ENCODE results near the gene CGNL1. TPM values are rescaled to one million over a fixed set of nuclear protein-coding genes. Genes with fewer than 3 reads are reported as not detected.
A peak's percentile ranks its signal among the peaks of the same experiment; 100 is the strongest.

CGNL1 gene
- total RNA-seq, 2 donors from 2014 or later, result 82.6 to 98.0 TPM

DNA sequence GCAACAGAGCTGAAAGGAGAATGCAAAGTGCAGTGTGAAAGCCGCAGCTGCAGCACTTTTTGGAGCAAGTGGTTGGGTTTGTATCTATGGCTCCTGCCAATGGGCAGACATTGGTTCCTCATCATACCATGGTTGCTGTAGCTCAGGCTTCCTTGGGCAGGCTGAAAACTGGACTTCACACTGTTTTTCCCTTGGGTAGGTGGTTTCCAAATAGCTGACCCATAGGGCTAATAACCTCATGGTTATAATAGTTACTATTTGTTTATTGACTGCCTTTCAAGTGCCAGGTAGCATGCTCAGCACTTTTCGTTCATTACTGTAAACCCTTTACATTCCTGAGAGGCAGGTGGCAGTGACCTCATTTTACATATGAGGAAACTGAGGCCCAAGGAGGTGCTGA is 4.5 kb downstream of the CGNL1 start:
- peaks cover 37% of the 10 kb centered on the region for H3K4me1 ChIP-seq (ENCODE audit: control insufficient read depth, insufficient read depth, low read length)
- no peak for TF ChIP-seq CTCF (conservative IDR thresholded peaks at IDR 0.05)
- Mint-ChIP-seq H3K9me3 (no peaks in the 10 kb centered on the region), H3K27ac (no peak overlapping the region), H3K36me3 (ENCODE audit: low read depth) (peaks cover 25% of the 10 kb centered on the region), H3K4me1 (peaks cover 77% of the 10 kb centered on the region), H3K4me3 (no peak overlapping the region), H3K27me3 (ENCODE audit: insufficient read depth) (peaks cover under 1% of the 10 kb centered on the region)
- no peak overlapping the region for H3K27ac ChIP-seq (ENCODE audit: low read depth, low read length)
- H3K9ac ChIP-seq (ENCODE audit: extremely low read depth, low read length, poor library complexity, severe bottlenecking), result no peak overlapping the region
- peaks cover 18% of the 10 kb centered on the region for H3K36me3 ChIP-seq (ENCODE audit: control insufficient read depth, insufficient read depth, low read length)
- peak; percentile 31 for DNase-seq
- peak overlapping the region; percentile 74 for H3K4me3 ChIP-seq (ENCODE audit: low read length)
- no peaks in the 10 kb centered on the region for H3K9me3 ChIP-seq (ENCODE audit: control insufficient read depth, low read length)
- WGBS, 2 experiments (ENCODE audit: insufficient coverage in 1 of 2, insufficient read length in 1 of 2), result 95 to 100% methylated on average over 2 of the region's 2 CpGs
- H3K27me3 ChIP-seq (ENCODE audit: control insufficient read depth, insufficient read depth, low read length, poor library complexity, severe bottlenecking), result no peaks in the 10 kb centered on the region

DNA sequence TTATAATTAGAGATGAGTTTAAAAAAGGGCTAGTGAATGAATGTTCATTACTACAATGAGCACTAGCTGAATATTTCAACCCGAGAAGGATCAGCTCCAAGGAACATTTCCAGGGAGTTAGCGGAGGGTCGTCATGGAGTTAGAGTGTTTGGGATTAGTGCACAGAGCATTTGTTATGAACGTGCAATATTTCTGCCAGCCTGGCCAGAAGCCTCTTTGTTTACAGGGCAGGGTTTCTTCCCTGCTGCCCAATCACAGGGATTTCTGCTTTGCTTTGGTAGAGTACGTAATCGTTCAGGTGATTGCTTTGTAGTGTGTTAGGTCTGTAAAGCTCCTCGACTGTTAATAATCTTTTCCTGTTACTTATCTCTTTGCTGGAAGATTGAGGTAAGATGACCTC is 5.9 kb downstream of the CGNL1 start:
- Histone ChIP-seq H3K4me1 (ENCODE audit: control insufficient read depth, insufficient read depth, low read length) (peaks cover 49% of the 10 kb centered on the region), H3K9me3 (ENCODE audit: control insufficient read depth, low read length) (no peaks in the 10 kb centered on the region), H3K27ac (ENCODE audit: low read depth, low read length) (no peak overlapping the region), H3K9ac (ENCODE audit: extremely low read depth, low read length, poor library complexity, severe bottlenecking) (peak overlapping the region; percentile 24), H3K27me3 (ENCODE audit: control insufficient read depth, insufficient read depth, low read length, poor library complexity, severe bottlenecking) (no peaks in the 10 kb centered on the region), H3K36me3 (ENCODE audit: control insufficient read depth, insufficient read depth, low read length) (peaks cover 27% of the 10 kb centered on the region), H3K4me3 (ENCODE audit: low read length) (peak overlapping the region; percentile 74)
- Mint-ChIP-seq H3K4me1 (peaks cover 86% of the 10 kb centered on the region), H3K9me3 (no peaks in the 10 kb centered on the region), H3K4me3 (peak overlapping the region; percentile 13), H3K27ac (peak overlapping the region; percentile 93), H3K36me3 (ENCODE audit: low read depth) (peaks cover 26% of the 10 kb centered on the region), H3K27me3 (ENCODE audit: insufficient read depth) (no peaks in the 10 kb centered on the region)
- 73 to 78% methylated on average over 6 to 7 of the region's 7 CpGs for WGBS, 2 experiments (ENCODE audit: insufficient coverage in 1 of 2, insufficient read length in 1 of 2)
- no peak for TF ChIP-seq CTCF (conservative IDR thresholded peaks at IDR 0.05)
- peak; percentile 44 for DNase-seq

- peak overlapping the region; percentile 74 for H3K4me3 ChIP-seq (ENCODE audit: low read length)
- no peak overlapping the region for H3K4me3 Mint-ChIP-seq
- peaks cover 57% of the 10 kb centered on the region for H3K4me1 ChIP-seq (ENCODE audit: control insufficient read depth, insufficient read depth, low read length)
- H3K27ac ChIP-seq (ENCODE audit: low read depth, low read length), result peak overlapping the region; percentile 45
- H3K27me3 Mint-ChIP-seq (ENCODE audit: insufficient read depth), result no peaks in the 10 kb centered on the region
- no peak for TF ChIP-seq CTCF (conservative IDR thresholded peaks at IDR 0.05)
- H3K9ac ChIP-seq (ENCODE audit: extremely low read depth, low read length, poor library complexity, severe bottlenecking), result peak overlapping the region; percentile 24
- DNase-seq, result no peak
- peaks cover 27% of the 10 kb centered on the region for H3K36me3 ChIP-seq (ENCODE audit: control insufficient read depth, insufficient read depth, low read length)
- H3K9me3 ChIP-seq (ENCODE audit: control insufficient read depth, low read length), result no peaks in the 10 kb centered on the region
- H3K4me1 Mint-ChIP-seq, result peaks cover 86% of the 10 kb centered on the region
- H3K27ac Mint-ChIP-seq, result peak overlapping the region; percentile 93
- WGBS, 2 experiments (ENCODE audit: insufficient coverage in 1 of 2, insufficient read length in 1 of 2), result 0 to 33% methylated on average over 1 of the region's 1 CpG
- H3K36me3 Mint-ChIP-seq (ENCODE audit: low read depth), result peaks cover 19% of the 10 kb centered on the region
- no peaks in the 10 kb centered on the region for H3K9me3 Mint-ChIP-seq
- no peaks in the 10 kb centered on the region for H3K27me3 ChIP-seq (ENCODE audit: control insufficient read depth, insufficient read depth, low read length, poor library complexity, severe bottlenecking)
These were observed 6.7 kb downstream of the CGNL1 start for GRCh38 chr15:57382969-57383368.

Data from endodermal cell (in vitro differentiated cells).